GM19324 (cell line): ENCODE results near the gene UBL4B.

Experiments used
- ATAC-seq: cut with Tn5 transposase; IDR thresholded peaks from one replicate; pipeline ENCODE4 v1.9.1; 2021; ENCODE audit warnings: mild to moderate bottlenecking, moderate library complexity; ENCODE audit not compliant: unreplicated experiment, low FRiP score

The UBL4B gene

GRCh38 chr1:110151175-110151669 is 39.0 kb downstream of the UBL4B start:
- ATAC-seq = no peak

DNA sequence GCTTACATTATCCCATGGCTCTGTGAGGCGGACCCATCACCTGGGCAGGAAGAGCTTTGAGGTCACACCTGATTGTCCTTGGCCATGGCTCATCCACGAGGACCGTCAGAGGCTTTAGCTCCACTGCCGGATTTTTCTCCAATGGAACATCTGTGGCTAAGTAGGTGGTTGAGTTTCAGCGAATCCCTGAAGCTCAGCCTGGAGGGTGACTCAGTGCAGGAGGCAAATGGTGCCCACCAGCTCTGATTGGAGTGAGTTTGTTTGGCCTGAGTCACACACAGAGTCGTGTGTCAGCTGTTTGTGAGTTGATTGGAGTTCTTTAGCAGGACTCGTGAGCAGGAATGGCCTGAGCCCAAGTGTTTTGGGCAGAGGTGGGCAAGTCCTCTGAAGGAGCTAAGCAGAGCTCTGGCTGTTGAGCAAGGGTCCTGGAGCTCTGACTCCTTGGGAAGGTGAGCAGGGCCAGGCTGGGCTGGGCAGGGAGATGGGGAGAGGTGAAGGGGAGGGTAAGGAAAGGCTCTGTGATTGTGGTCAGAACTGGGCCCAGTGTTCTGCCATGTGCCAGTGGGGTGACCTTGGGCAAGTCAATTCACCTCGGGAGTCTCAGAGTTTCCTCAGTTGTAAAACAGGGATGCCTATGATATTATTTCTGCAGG is 40.0 kb downstream of the UBL4B start:
- no peak for ATAC-seq

GRCh38 chr1:110153407-110153950 is 41.2 kb downstream of the UBL4B start:
- no peak for ATAC-seq

DNA sequence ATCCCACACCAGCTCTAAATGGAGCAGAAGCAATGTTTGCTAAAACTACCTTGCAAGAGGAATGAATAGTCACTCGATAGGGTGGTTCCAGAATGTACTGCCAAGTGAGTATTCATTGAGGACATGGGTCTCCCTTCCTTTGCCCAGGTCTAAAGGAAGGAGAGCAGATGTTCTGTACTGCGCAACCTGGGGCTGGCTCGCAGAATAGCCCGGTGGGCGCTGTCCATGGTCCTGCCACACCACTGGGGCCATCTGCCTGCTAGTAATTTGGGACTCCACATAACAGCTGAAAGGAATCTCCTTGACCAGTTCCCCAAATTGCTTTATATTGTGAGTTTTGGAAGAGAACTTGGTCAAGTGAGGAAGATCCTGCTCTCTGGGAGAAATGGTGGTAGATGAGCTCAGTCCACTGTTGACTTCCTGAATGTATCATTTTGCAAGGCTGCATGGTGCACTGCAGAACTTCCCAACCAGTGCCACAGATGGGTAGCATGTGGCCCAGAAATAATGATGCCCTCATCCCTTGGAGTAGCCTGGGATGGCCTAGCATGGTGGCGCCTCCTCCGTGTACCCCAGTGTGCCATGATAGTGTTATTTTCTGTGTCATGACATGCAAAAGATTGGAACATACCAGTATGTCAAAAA is 43.8 kb downstream of the UBL4B start:
- no peak for ATAC-seq

GRCh38 chr1:110158261-110158660 is 46.0 kb downstream of the UBL4B start:
- no peak for ATAC-seq

DNA sequence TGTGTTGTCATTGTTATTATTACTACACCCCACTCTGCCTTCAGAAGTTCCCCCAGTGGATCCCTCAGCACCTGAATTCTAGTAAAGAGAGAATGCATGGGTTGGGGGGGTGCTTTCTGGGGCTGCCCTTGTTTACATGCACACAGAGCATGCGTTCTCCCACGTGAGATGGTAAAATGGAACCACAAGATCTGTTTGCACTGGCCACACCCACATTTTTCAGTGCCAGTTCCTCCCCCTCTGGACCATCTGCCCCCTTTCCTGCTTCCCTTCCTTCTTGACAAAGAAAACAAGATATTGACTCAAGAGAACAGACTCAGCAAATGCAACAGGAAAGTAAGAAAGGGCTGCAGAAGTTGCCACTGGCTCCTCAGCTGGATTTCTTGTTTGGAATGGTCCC is 46.9 kb downstream of the UBL4B start:
- ATAC-seq = no peak

DNA sequence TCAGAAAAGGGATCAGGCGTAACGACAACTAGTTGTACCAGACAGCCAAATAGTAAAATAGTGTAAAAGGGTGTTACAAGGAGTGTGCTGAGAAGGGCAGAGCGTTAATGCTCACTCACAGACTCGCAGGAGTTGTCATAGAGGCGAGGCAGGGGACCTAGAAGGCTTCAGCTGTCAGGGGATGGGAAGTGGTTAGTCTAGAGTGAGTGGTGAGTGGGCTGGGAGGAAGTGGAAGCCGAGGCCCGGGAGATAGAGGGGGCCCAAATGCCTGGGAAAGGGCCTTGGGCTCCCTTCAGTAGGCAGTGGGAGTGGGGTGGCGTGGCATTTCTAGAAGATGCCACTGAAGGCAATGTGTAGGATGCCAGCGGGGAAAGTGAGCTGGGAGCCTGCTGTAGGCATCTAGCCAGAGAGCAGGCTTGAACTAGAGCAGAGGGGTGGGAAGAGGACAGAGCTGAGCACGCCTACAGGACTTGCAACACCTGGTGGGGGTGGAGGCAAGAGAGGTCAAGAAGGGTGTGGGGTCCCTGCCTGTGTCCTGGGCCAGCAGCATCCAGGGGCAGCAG is 48.4 kb downstream of the UBL4B start:
- no peak for ATAC-seq

DNA sequence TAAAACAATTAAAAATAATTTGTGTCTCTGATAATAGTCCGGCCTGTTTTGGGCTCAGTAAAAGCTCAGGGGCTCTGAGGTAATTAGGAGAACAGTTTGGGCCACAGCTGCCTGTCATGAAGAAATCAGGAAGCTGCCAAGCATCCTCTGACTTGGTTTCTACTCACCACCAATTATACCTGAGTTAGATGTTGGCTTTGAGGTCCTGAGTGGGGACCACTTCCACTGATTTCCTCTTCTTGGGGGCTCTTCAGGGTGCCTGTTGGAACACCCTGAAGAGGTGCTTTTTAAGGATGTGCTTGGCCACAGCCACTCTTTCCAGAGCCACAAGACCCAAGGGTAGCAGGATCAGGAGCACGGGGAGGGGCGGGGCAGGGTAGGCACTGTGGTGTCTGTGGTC is 48.9 kb downstream of the UBL4B start:
- ATAC-seq = no peak

- no peak for ATAC-seq
These were observed 49.6 kb downstream of the UBL4B start for GRCh38 chr1:110161849-110162248.
